T-helper 1 cell (primary cell): ENCODE data around the gene SQSTM1.
A peak's percentile ranks its signal among the peaks of the same experiment; 100 is the strongest.
"Not testable (repeated sequence)": the region's sequence is repeated elsewhere in the genome, so short reads cannot be mapped to it uniquely, and the experiment has no call there.

ENCODE experiments used
- DNase-seq, 5 donors: peaks; one replicate each; pipeline ENCODE4 v3.0.0-alpha.2; 2012 to 2020

SQSTM1 gene

GRCh38 chr5:179858586-179859427 is 38.1 kb downstream of the SQSTM1 start, which contains the start of gene MRNIP:
TSS of gene MRNIP (minus strand) at chr5:179858817. CDS start at chr5:179858796, 21 bp downstream.
- peak; percentile 74 to 92 (median 80) for DNase-seq

GRCh38 chr5:179860301-179860700 is 39.6 kb downstream of the SQSTM1 start:
- no peak for DNase-seq

- no peak for DNase-seq
Observed at GRCh38 chr5:179862296-179862695, 41.6 kb downstream of the SQSTM1 start.

- no peak for DNase-seq
Observed at GRCh38 chr5:179862891-179863290, 42.2 kb downstream of the SQSTM1 start.

GRCh38 chr5:179863449-179864085 is 42.9 kb downstream of the SQSTM1 start:
- DNase-seq: no peak

- DNase-seq: no peak
Observed at GRCh38 chr5:179864686-179865085, 44.0 kb downstream of the SQSTM1 start.

- no peak for DNase-seq
Observed at GRCh38 chr5:179865491-179866240, 45.0 kb downstream of the SQSTM1 start.

- DNase-seq: peak in 1 of 5 donors; percentile 12
Observed at GRCh38 chr5:179866241-179867078, 45.8 kb downstream of the SQSTM1 start.

GRCh38 chr5:179867079-179867465 is 46.4 kb downstream of the SQSTM1 start:
- no peak for DNase-seq

- no peak for DNase-seq
Observed at GRCh38 chr5:179867476-179867875, 46.8 kb downstream of the SQSTM1 start.

GRCh38 chr5:179868541-179868940 is 47.8 kb downstream of the SQSTM1 start:
- DNase-seq: no peak

GRCh38 chr5:179869101-179869500 is 48.4 kb downstream of the SQSTM1 start:
- DNase-seq: no peak

- DNase-seq: no peak
Observed at GRCh38 chr5:179869641-179870402, 49.1 kb downstream of the SQSTM1 start.

- DNase-seq: no peak
Observed at GRCh38 chr5:179870403-179870903, 49.7 kb downstream of the SQSTM1 start.

GRCh38 chr5:179870952-179871351 is 50.2 kb downstream of the SQSTM1 start:
- DNase-seq: no peak

GRCh38 chr5:179871533-179871932 is 50.8 kb downstream of the SQSTM1 start:
- DNase-seq: not testable (repeated sequence)

GRCh38 chr5:179872055-179872827 is 51.5 kb downstream of the SQSTM1 start:
- DNase-seq: no peak

GRCh38 chr5:179872828-179873575 is 52.3 kb downstream of the SQSTM1 start:
- no peak for DNase-seq

- DNase-seq: no peak
Observed at GRCh38 chr5:179873588-179874110, 52.9 kb downstream of the SQSTM1 start.

- DNase-seq: no peak
Observed at GRCh38 chr5:179874136-179874535, 53.4 kb downstream of the SQSTM1 start.
